ENCODE data around the gene INPP5A. TPM values are rescaled to one million over a fixed set of nuclear protein-coding genes. Genes with fewer than 3 reads are reported as not detected.

The INPP5A gene
- total RNA-seq, 1 experiment from 2014 or later = 22.6 TPM

DNA sequence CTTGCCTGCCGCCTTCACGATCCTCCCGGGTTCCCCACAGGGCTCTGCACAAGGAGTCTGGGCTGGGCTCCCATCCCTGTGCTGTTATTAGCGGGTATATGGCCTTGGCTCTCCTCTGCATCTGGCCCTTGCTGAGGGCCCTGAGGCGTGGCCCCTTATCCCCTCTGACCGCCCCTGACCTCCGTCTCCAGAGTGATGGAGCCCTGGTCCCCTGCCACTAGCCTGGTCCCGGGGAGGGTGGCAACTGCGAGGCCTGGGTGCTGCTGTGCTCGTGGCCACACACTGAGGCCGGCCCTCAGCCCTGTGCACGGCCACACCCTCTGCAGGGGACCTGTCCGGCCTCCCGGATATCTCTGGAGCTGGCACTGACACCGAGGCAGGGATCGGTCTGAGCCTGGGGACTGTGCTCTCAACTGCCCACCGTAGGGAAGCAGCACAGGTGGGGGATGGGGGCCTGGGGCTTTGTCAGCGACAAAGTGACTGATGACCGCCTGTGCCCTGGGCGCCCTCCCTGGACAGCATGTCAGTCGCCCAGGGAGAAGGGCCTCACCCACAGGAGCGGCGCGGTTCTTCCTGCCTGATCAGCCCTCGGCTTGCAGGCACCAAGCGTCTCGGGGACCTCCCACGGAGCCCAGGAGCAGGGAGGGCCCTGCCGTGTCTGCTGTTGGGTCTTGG lies 176.0 kb downstream of the INPP5A start:
- Histone ChIP-seq H3K27me3 (ENCODE audit: low read length) (no peaks in the 10 kb centered on the region), H3K36me3 (ENCODE audit: low read depth, low read length) (peaks cover 3% of the 10 kb centered on the region; the same call in 1 of the 2 replicates), H2AFZ (ENCODE audit: low read length) (no peak overlapping the region), H3K9me3 (ENCODE audit: low read length) (no peaks in the 10 kb centered on the region), H3K27ac (ENCODE audit: low read length) (no peak overlapping the region), H3K4me3 (ENCODE audit: low read length) (no peak overlapping the region), H3K4me2 (ENCODE audit: low read length) (no peak overlapping the region), H3K4me1 (ENCODE audit: insufficient read depth, low read length) (no peaks in the 10 kb centered on the region), H3K9me2 (replicated peaks; ENCODE audit: low read length) (no peaks in the 10 kb centered on the region), H3K79me2 (ENCODE audit: low read length) (no peaks in the 10 kb centered on the region), H3K9ac (ENCODE audit: low read length) (no peak overlapping the region), H3F3A (ENCODE audit: low read length, unreplicated experiment) (no peaks in the 10 kb centered on the region), H4K20me1 (ENCODE audit: low read length) (no peaks in the 10 kb centered on the region)
- no peak for TF ChIP-seq EZH2phosphoT487 (IDR thresholded peaks at IDR 0.05; ENCODE audit: borderline replicate concordance, low read length)
- no peak for TF ChIP-seq EZH2 (IDR thresholded peaks at IDR 0.05; ENCODE audit: low read length, unreplicated experiment)
- TF ChIP-seq, protein P1, sequence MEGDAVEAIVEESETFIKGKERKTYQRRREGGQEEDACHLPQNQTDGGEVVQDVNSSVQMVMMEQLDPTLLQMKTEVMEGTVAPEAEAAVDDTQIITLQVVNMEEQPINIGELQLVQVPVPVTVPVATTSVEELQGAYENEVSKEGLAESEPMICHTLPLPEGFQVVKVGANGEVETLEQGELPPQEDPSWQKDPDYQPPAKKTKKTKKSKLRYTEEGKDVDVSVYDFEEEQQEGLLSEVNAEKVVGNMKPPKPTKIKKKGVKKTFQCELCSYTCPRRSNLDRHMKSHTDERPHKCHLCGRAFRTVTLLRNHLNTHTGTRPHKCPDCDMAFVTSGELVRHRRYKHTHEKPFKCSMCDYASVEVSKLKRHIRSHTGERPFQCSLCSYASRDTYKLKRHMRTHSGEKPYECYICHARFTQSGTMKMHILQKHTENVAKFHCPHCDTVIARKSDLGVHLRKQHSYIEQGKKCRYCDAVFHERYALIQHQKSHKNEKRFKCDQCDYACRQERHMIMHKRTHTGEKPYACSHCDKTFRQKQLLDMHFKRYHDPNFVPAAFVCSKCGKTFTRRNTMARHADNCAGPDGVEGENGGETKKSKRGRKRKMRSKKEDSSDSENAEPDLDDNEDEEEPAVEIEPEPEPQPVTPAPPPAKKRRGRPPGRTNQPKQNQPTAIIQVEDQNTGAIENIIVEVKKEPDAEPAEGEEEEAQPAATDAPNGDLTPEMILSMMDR (conservative IDR thresholded peaks at IDR 0.05; ENCODE audit: low read depth, low read length) = no peak
- POLR2A ChIA-PET (ENCODE audit: unreplicated experiment) = no interaction called here
- DNase-seq (no peak), ATAC-seq (no peak)
- no TSS peak for BruUV-seq (replicated peaks)
- CTCF ChIA-PET = no interaction called here
- intact Hi-C loops (cut with micrococcal nuclease) = no loop called here

DNA sequence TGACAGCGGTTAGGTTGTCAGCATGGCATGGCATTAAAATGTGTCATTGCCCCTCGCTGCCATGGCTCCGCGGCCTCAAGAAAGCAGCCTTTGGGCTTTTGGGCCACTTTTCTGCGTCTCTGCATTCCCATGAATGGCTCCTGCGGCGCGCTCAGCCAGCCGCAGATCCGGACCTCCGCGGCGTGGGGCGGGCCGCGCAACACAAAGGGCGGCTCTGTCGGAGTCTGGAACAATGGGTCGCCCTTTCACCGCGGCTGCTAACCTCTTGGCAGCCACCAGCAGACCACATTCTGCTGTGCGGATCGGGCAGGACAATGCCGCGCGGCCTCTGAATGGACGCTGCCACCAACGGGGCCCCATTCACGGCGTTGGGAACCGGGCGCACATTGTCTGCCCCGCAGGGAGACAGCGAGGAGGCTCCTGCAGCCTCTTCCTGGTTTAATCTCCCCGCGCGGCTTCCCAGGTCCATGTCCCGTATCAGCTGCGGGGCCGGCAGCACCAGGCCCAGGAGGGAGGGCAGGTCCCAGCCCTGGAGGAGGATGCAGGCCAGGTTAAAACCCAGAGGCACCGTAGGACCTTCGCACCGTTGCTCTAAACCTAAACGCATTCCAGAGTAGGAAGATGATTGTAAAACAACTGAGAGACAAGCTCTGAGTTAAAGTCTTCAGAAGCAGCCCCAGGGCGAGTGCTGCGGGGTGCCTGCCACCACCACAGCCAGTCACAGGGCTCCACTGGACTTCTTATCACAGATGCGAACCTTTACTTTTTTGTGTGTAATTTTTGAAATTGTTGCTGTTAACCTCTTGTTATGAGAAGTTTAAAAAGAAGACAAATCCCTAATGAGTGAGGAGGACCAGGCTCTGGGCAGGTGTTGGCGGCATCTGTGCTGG lies 176.8 kb downstream of the INPP5A start:
- Histone ChIP-seq H3K4me3 (ENCODE audit: low read length) (no peak overlapping the region), H3K79me2 (ENCODE audit: low read length) (no peaks in the 10 kb centered on the region), H3K36me3 (ENCODE audit: low read depth, low read length) (peaks cover 3% of the 10 kb centered on the region; the same call in 1 of the 2 replicates), H3K4me2 (ENCODE audit: low read length) (no peak overlapping the region), H3K4me1 (ENCODE audit: insufficient read depth, low read length) (no peaks in the 10 kb centered on the region), H3K9ac (ENCODE audit: low read length) (no peak overlapping the region), H3K27me3 (ENCODE audit: low read length) (no peaks in the 10 kb centered on the region), H3K9me3 (ENCODE audit: low read length) (no peaks in the 10 kb centered on the region), H3F3A (ENCODE audit: low read length, unreplicated experiment) (no peaks in the 10 kb centered on the region), H4K20me1 (ENCODE audit: low read length) (no peaks in the 10 kb centered on the region), H3K9me2 (replicated peaks; ENCODE audit: low read length) (no peaks in the 10 kb centered on the region), H2AFZ (ENCODE audit: low read length) (no peak overlapping the region), H3K27ac (ENCODE audit: low read length) (no peak overlapping the region)
- CTCF ChIA-PET = no interaction called here
- ATAC-seq = no peak
- no peak for DNase-seq
- POLR2A ChIA-PET (ENCODE audit: unreplicated experiment) = no interaction called here
- intact Hi-C loops (cut with micrococcal nuclease) = no loop called here
- no TSS peak for BruUV-seq (replicated peaks)
- no peak for TF ChIP-seq EZH2phosphoT487 (IDR thresholded peaks at IDR 0.05; ENCODE audit: borderline replicate concordance, low read length)

DNA sequence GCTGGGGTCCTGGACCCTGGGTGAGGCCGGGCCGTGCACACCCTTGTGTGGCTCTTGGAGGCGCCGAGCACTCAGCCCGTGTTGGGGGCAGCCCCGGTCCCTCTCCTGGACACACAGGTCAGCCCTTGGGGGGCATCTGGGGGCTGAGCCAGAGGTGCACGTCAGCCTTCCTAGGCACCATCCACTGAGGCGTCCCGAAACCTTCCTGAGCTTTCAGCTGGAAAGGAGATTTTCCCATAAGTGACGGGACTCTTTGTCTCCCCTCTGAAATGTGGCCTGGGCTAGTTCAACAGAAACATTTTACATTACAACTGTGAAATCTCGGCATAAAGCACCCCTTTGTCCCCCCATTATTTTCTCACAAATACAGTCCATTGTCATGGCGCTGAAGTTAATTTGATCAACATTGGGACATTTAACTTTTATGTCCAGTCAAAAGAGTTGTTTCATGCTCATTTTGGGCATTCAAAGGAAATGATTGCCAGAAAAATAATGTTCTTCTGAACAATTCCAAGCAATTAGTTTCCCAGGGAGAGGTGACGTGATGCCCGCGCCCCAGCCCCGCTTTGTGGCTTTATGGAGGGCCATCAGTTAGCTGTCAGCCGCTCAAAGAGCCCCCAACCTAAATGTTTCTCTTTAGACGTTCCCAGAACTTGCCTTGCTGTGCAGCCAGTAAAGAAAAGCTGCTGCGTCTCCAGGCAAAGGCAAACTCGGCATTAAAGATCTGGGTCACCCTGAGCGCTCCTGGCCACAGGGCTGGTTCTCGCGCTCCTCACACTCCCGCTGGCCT lies 177.6 kb downstream of the INPP5A start:
- H3K36me3 ChIP-seq (ENCODE audit: low read depth, low read length) = peaks cover 3% of the 10 kb centered on the region; the same call in 1 of the 2 replicates
- no peak for TF ChIP-seq EZH2phosphoT487 (IDR thresholded peaks at IDR 0.05; ENCODE audit: borderline replicate concordance, low read length)
- no peak for TF ChIP-seq EZH2 (IDR thresholded peaks at IDR 0.05; ENCODE audit: low read length, unreplicated experiment)
- TF ChIP-seq, protein P1 (conservative IDR thresholded peaks at IDR 0.05; ENCODE audit: low read depth, low read length) = no peak
- CTCF ChIA-PET = no interaction called here
- H3F3A ChIP-seq (ENCODE audit: low read length, unreplicated experiment) = no peaks in the 10 kb centered on the region
- H3K9ac ChIP-seq (ENCODE audit: low read length) = no peak overlapping the region
- no peaks in the 10 kb centered on the region for H3K9me3 ChIP-seq (ENCODE audit: low read length)
- POLR2A ChIA-PET (ENCODE audit: unreplicated experiment) = no interaction called here
- no peak overlapping the region for H3K4me3 ChIP-seq (ENCODE audit: low read length)
- H3K27me3 ChIP-seq (ENCODE audit: low read length) = no peaks in the 10 kb centered on the region
- no peak overlapping the region for H3K4me2 ChIP-seq (ENCODE audit: low read length)
- no peak overlapping the region for H3K27ac ChIP-seq (ENCODE audit: low read length)
- no peak overlapping the region for H2AFZ ChIP-seq (ENCODE audit: low read length)
- ATAC-seq = no peak
- no peaks in the 10 kb centered on the region for H3K79me2 ChIP-seq (ENCODE audit: low read length)
- no peaks in the 10 kb centered on the region for H3K9me2 ChIP-seq (replicated peaks; ENCODE audit: low read length)
- intact Hi-C loops (cut with micrococcal nuclease) = no loop called here
- BruUV-seq (replicated peaks) = no TSS peak
- no peaks in the 10 kb centered on the region for H4K20me1 ChIP-seq (ENCODE audit: low read length)
- DNase-seq = no peak
- no peaks in the 10 kb centered on the region for H3K4me1 ChIP-seq (ENCODE audit: insufficient read depth, low read length)

Measured in PC-3 (cell line).